HG03196 (cell line): ENCODE results near the gene GRXCR2.
"Not testable (repeated sequence)": the region's sequence is repeated elsewhere in the genome, so short reads cannot be mapped to it uniquely, and the experiment has no call there.

Source experiments
- ATAC-seq: cut with Tn5 transposase; IDR thresholded peaks from one replicate; pipeline ENCODE4 v1.9.1; 2021; ENCODE audit not compliant: unreplicated experiment

The GRXCR2 gene

DNA sequence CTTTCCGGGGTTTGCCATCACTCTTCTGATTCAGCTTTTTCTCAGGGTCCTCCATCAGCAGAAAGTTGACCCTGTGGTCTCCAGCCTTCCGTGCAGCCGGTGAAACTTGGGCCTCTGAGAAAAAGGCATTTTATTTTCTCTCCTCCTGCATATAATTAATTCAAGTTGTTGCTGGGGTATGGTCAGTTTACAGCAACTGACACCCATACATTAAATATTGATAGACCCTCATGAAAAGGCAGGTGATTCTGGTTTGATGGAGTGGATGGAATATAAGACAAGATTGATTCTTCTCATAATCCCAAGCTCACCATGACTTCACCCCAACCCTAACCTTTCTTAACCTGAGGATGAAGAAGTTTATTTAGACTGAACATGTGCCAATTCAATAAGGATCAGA, at the start of gene GRXCR2:
TSS of gene GRXCR2 (minus strand) at position 101 of the 400 bp plus-strand sequence. CDS start at position 55, 46 bp downstream.
- ATAC-seq, result no peak

DNA sequence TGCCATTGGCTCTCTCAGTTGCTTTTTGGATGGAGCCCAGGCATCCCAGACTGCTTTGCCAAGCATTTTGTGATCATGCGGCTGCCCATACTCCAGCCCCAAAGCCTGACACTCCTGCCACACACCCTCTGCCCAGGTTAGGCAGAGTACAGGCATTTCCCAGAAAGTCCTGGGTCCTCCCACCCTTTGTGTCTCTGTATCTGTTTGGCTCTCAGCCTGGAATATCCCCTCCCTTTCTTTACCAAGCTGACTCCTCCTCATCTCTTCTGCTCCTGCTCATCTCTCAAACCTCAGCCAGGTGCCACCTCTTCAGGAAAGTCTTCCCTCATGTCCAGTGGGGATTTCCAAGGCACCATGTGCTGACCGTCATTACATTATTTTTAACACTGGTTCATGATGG, 49.2 kb upstream of the GRXCR2 start:
- ATAC-seq, result no peak

DNA sequence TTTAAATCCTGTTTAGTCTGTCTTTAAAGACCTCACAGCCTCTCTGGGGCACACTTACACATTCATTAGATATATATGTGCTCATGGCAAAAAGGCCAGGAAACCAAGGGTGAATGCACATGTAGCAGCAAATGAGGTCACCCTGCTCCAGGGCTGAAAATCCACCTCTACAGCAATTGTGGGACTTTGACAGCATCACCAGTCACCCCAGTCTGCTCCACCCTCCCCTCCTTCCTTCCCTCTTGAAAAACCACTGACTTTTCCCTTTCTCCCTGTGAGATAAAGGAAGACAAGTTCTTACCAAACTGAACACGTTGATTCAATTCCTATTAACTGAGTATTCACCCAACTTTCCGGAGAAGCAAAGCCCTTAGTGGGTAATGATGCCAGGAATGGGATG, 48.4 kb upstream of the GRXCR2 start:
- ATAC-seq, result no peak

GRCh38 chr5:145920542-145921210, 47.9 kb upstream of the GRXCR2 start:
- no peak for ATAC-seq

DNA sequence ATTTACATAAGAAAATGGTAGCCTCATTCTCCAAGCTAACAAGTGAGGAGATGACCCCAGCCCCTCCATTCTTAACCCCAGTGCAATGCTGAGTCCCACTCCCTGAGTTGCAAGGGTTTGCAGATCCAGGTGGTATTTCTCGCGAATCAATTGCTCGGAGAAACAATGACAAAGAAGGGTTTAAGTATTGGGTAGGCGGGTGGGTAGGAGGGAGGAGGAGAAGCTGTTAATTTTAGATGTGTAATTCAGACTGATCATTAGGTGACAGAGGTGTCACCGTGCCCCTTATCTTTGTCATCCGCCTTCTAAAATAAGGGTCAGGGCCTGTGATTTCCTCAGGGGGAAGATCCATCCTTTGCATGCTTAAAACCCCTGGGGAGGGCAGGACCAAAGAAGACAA, 46.6 kb upstream of the GRXCR2 start:
- ATAC-seq, result no peak

DNA sequence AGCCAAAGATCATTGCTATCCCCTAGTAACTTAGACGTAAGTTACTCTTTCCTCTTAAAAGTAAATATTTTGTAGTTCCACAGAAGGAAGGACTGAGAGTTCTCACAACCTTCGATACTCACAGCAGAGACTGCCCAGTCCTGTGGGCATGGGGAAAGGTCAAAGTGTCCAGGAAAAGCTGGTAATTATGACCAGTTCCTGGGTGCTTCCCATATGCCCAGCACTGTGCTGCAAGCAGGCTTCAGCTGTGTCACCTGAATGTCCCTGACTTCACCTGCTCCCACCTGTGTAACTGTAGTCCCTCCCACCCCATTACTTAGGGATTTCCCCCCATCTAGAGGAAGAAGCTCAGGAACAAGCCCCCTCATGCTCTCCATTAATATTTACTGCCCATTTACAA, 45.6 kb upstream of the GRXCR2 start:
- ATAC-seq, result no peak

- no peak for ATAC-seq
Observed at GRCh38 chr5:145917288-145917687, 44.5 kb upstream of the GRXCR2 start.

DNA sequence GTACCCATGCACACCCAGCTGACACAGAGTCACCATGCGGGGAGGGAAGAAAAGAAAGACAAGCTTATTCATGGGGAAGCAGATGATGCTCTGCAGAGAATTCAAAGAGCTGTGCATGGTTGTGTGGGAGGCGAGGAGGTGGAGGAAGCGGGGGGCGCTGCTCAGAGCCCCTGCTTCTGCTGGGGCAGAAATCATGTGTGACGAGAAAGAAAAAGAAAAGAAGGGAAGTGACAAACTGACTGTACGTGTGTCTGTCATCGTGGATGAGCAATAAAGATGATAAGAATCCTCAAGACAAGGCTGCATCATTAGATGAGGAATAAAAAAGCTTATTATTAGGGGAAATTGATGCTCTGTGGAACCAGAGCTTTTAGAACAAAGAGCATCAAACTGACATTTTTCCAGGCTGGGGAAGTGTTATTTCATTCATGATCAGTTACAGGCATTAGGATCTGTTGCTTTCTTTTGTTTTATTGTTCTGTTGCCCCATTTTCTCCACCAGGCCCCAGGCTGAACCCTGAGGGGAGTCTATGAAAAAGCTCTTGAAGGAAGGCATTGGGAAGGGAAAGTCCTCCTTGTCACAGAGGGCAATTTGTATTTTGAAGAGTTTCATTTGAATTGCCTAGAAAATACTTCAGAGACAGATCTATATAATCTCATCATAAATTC, 43.3 kb upstream of the GRXCR2 start:
- ATAC-seq, result no peak

DNA sequence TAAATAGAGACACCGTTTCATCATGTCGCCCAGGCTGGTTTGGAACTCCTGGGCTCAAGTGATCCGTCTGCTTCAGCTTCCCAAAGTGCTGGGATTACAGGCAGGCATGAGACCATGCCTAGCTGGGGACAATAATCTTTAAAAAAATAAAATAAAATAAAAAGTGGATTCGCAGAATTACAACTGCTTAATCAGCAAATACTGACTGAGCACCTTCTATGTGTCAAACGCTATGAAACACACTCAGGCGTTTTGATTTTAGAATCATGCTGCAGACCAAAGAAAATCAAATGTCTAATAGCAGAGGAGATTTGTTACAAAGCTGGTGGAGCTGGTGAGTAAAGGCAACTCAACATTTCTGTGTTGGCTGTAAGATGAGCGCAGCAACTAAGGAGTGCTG, 40.9 kb upstream of the GRXCR2 start:
- no peak for ATAC-seq

GRCh38 chr5:145912594-145912993, 39.8 kb upstream of the GRXCR2 start:
- ATAC-seq, result no peak

- ATAC-seq, result no peak
Observed at GRCh38 chr5:145912019-145912418, 39.2 kb upstream of the GRXCR2 start.

DNA sequence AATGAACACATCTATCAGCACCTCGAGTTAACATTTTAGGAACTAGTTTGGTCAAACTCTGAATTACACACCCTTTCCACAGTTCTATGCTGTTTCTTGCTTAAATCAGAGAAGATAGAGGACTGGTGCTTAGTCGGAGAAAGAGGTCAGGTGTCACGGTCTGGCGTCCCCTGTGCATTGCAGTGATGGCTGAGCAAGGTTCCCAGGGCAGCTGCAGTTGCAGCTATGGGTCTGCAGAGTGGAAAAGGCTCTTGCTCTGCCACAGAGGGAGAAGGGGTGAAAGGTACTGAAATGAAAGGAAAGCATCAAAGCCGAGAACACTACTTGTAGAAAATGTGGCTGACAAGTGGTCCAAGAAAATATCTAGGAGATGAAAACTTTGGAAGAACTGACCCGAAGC, 38.4 kb upstream of the GRXCR2 start:
- ATAC-seq, result no peak

- ATAC-seq, result no peak
Observed at GRCh38 chr5:145908206-145908960, 35.6 kb upstream of the GRXCR2 start.

DNA sequence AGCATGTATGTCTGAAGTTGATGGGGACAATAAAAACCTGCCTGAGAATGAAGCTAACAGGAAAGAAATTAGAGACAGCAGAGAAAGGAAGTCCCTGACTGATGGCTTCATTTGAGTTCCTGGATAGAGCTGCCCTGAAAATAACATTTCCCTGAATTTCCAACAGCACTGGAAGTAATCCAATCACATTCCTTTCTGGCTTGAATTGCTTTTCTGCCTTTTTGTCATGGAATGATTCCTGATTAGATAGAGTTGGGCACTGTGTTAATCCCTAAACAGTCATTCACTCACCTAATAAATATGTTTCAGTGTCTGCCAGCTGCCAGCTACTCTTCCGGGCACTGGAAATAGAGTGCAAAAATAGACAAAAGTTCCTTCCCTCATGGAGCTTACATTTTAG, 33.6 kb upstream of the GRXCR2 start:
- no peak for ATAC-seq

DNA sequence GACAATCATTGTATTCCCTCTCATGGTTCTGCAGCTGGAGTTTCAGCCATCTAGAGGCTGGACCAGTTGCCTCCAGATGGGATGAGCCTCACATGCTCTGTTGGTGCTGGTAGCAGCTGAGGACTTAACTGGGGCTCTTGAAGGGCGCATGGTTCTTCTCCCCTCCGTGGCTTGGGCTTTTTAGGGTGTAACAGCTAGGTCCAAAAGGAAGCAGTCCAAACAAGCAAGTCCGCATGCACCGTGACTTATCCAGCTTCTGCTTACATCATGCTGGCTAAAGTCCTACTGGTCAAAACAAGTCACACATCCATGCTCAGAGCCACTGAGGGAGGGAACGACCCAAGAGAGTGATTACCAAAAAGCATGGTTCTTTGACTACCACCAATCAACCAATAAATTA, 31.9 kb upstream of the GRXCR2 start:
- ATAC-seq, result no peak

GRCh38 chr5:145903867-145904266, 31.1 kb upstream of the GRXCR2 start:
- ATAC-seq, result no peak

DNA sequence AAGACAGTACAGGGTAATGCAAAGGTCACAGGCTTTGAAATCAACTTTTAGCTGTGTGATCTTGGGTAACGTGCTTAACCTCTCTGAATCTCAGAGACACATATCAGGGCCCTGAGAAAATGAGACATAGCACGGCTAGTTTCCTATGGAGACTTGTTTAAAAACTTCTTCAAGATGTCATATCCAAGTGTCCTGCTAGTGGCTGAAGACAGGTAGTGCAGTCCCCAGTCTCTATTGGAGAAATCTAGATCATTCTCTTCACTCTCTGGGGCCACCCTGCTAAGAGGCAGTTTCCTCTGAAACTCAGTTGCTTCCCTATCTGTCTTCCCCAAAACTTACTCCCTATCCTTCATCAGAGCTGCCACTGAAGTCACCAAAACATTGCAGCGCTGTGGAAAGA, 30.3 kb upstream of the GRXCR2 start:
- ATAC-seq, result no peak

DNA sequence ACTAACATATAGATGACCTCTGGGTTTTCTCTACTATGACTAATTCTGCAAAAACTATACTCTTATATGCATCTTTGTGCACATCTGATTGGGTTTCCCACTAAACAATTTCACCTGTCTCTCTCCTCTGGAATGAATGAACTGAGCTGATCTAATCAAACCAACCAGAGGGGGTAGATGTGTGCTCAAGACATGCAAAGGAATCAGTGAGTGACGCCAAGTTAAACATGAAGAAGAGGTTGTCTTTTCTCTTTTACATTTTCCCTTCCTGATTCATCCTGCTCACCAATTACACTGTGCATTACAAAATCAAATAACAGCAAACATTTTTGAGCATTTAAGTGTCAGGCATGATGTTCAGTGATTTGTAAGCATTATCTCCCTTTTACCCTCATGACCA, 29.6 kb upstream of the GRXCR2 start:
- no peak for ATAC-seq

- no peak for ATAC-seq
Observed at GRCh38 chr5:145898171-145898570, 25.4 kb upstream of the GRXCR2 start.

DNA sequence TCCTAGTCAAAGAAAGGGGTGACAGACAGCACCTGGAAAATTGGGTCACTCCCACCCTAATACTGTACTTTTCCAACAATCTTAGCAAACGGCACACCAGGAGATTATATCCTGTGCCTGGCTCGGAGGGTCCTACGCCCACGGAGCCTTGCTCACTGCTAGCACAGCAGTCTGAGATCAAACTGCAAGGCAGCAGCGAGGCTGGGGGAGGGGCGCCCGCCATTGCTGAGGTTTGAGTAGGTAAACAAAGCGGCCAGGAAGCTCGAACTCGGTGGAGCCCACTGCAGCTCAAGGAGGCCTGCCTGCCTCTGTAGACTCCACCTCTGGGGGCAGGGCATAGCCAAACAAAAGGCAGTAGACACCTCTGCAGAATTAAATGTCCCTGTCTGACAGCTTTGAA, 18.6 kb upstream of the GRXCR2 start:
- not testable (repeated sequence) for ATAC-seq

DNA sequence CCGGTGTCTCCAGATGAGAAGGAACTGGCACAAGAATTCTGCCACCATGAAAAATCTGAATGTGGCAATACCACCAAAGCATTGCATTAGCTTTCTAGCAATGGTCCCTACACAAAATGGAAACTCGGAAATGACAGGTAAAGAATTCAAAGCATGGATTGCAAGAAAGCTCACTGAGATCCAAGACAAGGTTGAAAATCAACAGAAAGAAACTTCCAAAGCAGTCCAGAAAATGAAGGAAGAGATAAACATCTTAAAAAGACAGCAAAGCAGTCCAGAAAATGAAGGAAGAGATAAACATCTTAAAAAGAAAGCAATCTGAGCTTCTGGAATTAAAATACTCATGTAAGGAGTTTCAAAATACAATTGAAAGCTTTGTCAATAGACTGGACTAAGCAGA, 16.8 kb upstream of the GRXCR2 start:
- no peak for ATAC-seq

- ATAC-seq, result no peak
Observed at GRCh38 chr5:145887976-145888574, 15.3 kb upstream of the GRXCR2 start.
